Measurements from ENCODE around the gene MGAT5B.

GRCh38 chr17:76940738-76941350 is 72.6 kb downstream of the MGAT5B start:
- TF ChIP-seq CTCF (conservative IDR thresholded peaks at IDR 0.05 in 1 of 2, IDR thresholded peaks at IDR 0.05 in 1 of 2; ENCODE audit: low read depth in 1 of 2, low read length in 2 of 2) (peak in 1 of 2 donors; percentile 19), EZH2 (IDR thresholded peaks at IDR 0.05; ENCODE audit: low read length, missing control alignments) (no peak)

Data from fibroblast of lung (primary cell).